Gastrocnemius medialis (tissue), 4 donors: Measurements from ENCODE around the gene RIMBP2. TPM values are rescaled to one million over a fixed set of nuclear protein-coding genes. Genes with fewer than 3 reads are reported as not detected.

Source experiments
- ATAC-seq, 2 donors: fragments of 150-250 bp; one replicate each; pipeline ENCODE4 v1.9.1; 2016
- DNase-seq, 2 donors: peaks; one replicate each; pipeline ENCODE4 v3.0.0-alpha.2; 2019
- H3K27ac ChIP-seq, 4 donors: fragments of 200-600 bp; sonication (generic); 1 replicate in 1 of 4; 2 replicates in 3 of 4; pipeline ENCODE4 v1.5.1; 2016 to 2018; ENCODE audit warnings: mild to moderate bottlenecking in 2 of 4, moderate library complexity in 1 of 4
- H3K27me3 ChIP-seq, 3 donors: fragments of 200-600 bp; sonication (generic) in 2 of 3; 1 replicate in 1 of 3; 2 replicates in 2 of 3; pipeline versions ENCODE4 v1.5.1 to v1.6.0; 2016 to 2019; ENCODE audit warnings: mild to moderate bottlenecking in 1 of 3, moderate library complexity in 1 of 3
- H3K36me3 ChIP-seq, 2 donors: fragments of 200-600 bp; sonication (generic) in 1 of 2; one replicate each; pipeline ENCODE4 v1.5.1; 2017 to 2018
- H3K4me1 ChIP-seq, 2 donors: fragments of 200-600 bp; sonication (generic) in 1 of 2; one replicate each; pipeline ENCODE4 v1.5.1; 2016 to 2017; ENCODE audit warnings: mild to moderate bottlenecking in 2 of 2
- H3K4me3 ChIP-seq, 4 donors: fragments of 200-600 bp; sonication (generic) in 3 of 4; 1 replicate in 1 of 4; 2 replicates in 3 of 4; pipeline ENCODE4 v1.5.1; 2016 to 2019; ENCODE audit warnings: mild to moderate bottlenecking in 2 of 4
- H3K9me3 ChIP-seq, 3 donors: fragments of 200-600 bp; sonication (generic) in 2 of 3; 1 replicate in 1 of 3; 2 replicates in 2 of 3; pipeline ENCODE4 v1.5.1; 2016 to 2019
- CTCF ChIP-seq, 5 experiments: fragments of 450-650 bp in 3 of 5; fragments of 200-600 bp in 2 of 5; sonication (generic) in 2 of 5; IDR thresholded peaks in 4 of 5; conservative IDR thresholded peaks in 1 of 5; 1 replicate in 4 of 5; 2 replicates in 1 of 5; pipeline ENCODE4 v1.5.1; 2016 to 2019; ENCODE audit warnings: antibody characterized with exemption in 5 of 5, mild to moderate bottlenecking in 3 of 5, moderate library complexity in 3 of 5
- POLR2A ChIP-seq, 2 donors: fragments of 450-650 bp; IDR thresholded peaks; one replicate each; pipeline ENCODE4 v1.6.1; 2017; ENCODE audit warnings: antibody characterized with exemption in 2 of 2, mild to moderate bottlenecking in 2 of 2, moderate library complexity in 2 of 2
- in situ Hi-C, 4 donors: fragments of 200-750 bp; cut with MboI; loops; one replicate each; pipeline versions ENCODE4 v1.15.0 to v1.8.0; 2017; ENCODE audit warnings: low sequenced_read_pairs in 4 of 4
- intact Hi-C: fragments of 100-400 bp; cut with DNase I; formaldehyde crosslinking; loops from one replicate; pipeline ENCODE4 v1.15.1; 2023; ENCODE audit warnings: low total_unique reads
- total RNA-seq, 4 donors: library from RNA; depleted of rRNA; stranded (reverse); fragments of >200 nt; gene quantifications; one replicate each; pipeline versions ENCODE4 v1.1.0 to v1.2.3, GENCODE V29; 2016

The RIMBP2 gene
- total RNA-seq, 4 donors from 2014 or later: 0.76 to 2.2 (median 1.2) TPM; not detected in 1

- H3K4me3 ChIP-seq: no peak overlapping the region
- no peak for DNase-seq
- H3K4me1 ChIP-seq: no peaks in the 10 kb centered on the region
- no peaks in the 10 kb centered on the region for H3K36me3 ChIP-seq
- peaks cover 0 to 3% (median 0%) of the 10 kb centered on the region in 3 donors for H3K27me3 ChIP-seq
- ATAC-seq: no peak
- in situ Hi-C loops: loop anchor here in 1 of 4 donors (10.0 to 25.0 kb wide), 2 partner anchors 341 to 709 kb away; no protein-coding TSS in a partner anchor
- no peaks in the 10 kb centered on the region for H3K9me3 ChIP-seq
- H3K27ac ChIP-seq: no peak overlapping the region
- TF ChIP-seq CTCF (IDR thresholded peaks at IDR 0.05 in 4 of 5, conservative IDR thresholded peaks at IDR 0.05 in 1 of 5): no peak
- TF ChIP-seq POLR2A (IDR thresholded peaks at IDR 0.05): no peak
- intact Hi-C loops: loop anchor here (5.0 kb wide), 2 partner anchors 344 to 704 kb away; no protein-coding TSS in a partner anchor
Observed at GRCh38 chr12:130745921-130746320, 29.8 kb upstream of the RIMBP2 start.

- Histone ChIP-seq H3K27ac (no peak overlapping the region), H3K36me3 (no peaks in the 10 kb centered on the region), H3K27me3 (no peaks in the 10 kb centered on the region), H3K4me1 (no peaks in the 10 kb centered on the region), H3K4me3 (no peak overlapping the region), H3K9me3 (no peaks in the 10 kb centered on the region)
- intact Hi-C loops: no loop called here
- no peak for ATAC-seq
- no peak for DNase-seq
- no peak for TF ChIP-seq CTCF (IDR thresholded peaks at IDR 0.05 in 4 of 5, conservative IDR thresholded peaks at IDR 0.05 in 1 of 5)
- TF ChIP-seq POLR2A (IDR thresholded peaks at IDR 0.05): no peak
- in situ Hi-C loops: loop anchor here in 1 of 4 donors (10.0 to 25.0 kb wide), 2 partner anchors 339 to 707 kb away; no protein-coding TSS in a partner anchor
Observed at GRCh38 chr12:130744274-130744673, 28.2 kb upstream of the RIMBP2 start.

GRCh38 chr12:130743606-130744005 lies 27.5 kb upstream of the RIMBP2 start:
- H3K36me3 ChIP-seq: no peaks in the 10 kb centered on the region
- H3K27ac ChIP-seq: no peak overlapping the region
- H3K4me3 ChIP-seq: no peak overlapping the region
- no peak for ATAC-seq
- H3K9me3 ChIP-seq: no peaks in the 10 kb centered on the region
- in situ Hi-C loops (loop anchor here in 1 of 4 donors (10.0 to 25.0 kb wide), 2 partner anchors 339 to 706 kb away; no protein-coding TSS in a partner anchor), intact Hi-C loops (no loop called here)
- DNase-seq: no peak
- TF ChIP-seq CTCF (IDR thresholded peaks at IDR 0.05 in 4 of 5, conservative IDR thresholded peaks at IDR 0.05 in 1 of 5): no peak
- no peak for TF ChIP-seq POLR2A (IDR thresholded peaks at IDR 0.05)
- no peaks in the 10 kb centered on the region for H3K4me1 ChIP-seq
- H3K27me3 ChIP-seq: no peaks in the 10 kb centered on the region

GRCh38 chr12:130743176-130743575 lies 27.1 kb upstream of the RIMBP2 start:
- intact Hi-C loops: no loop called here
- DNase-seq: no peak
- TF ChIP-seq POLR2A (IDR thresholded peaks at IDR 0.05): no peak
- no peak for TF ChIP-seq CTCF (IDR thresholded peaks at IDR 0.05 in 4 of 5, conservative IDR thresholded peaks at IDR 0.05 in 1 of 5)

More at GRCh38 chr12:130743176-130743575, 27.1 kb upstream of the RIMBP2 start:
- Histone ChIP-seq H3K27me3 (no peaks in the 10 kb centered on the region), H3K4me3 (no peak overlapping the region), H3K4me1 (no peaks in the 10 kb centered on the region), H3K36me3 (no peaks in the 10 kb centered on the region), H3K27ac (no peak overlapping the region), H3K9me3 (no peaks in the 10 kb centered on the region)
- no peak for ATAC-seq
- in situ Hi-C loops: loop anchor here in 1 of 4 donors (10.0 to 25.0 kb wide), 2 partner anchors 338 to 706 kb away; no protein-coding TSS in a partner anchor
